OCI-LY1 (cell line): Measurements from ENCODE around the gene EMD.

ENCODE experiments used
- H2AFZ ChIP-seq: fragments of 200-600 bp; sonication (generic), shearing (Covaris generic); 2 replicates; pipeline ENCODE4 v1.6.0; 2014; ENCODE audit warnings: antibody characterized with exemption, mild to moderate bottlenecking, low read length
- H3F3A ChIP-seq: fragments of 200-600 bp; sonication (generic), shearing (Covaris generic); 2 replicates; pipeline ENCODE4 v1.6.0; 2014; ENCODE audit warnings: mild to moderate bottlenecking, antibody characterized with exemption, low read length, moderate library complexity; ENCODE audit not compliant: insufficient read depth
- H3K27ac ChIP-seq: fragments of 200-600 bp; sonication (generic); 2 replicates; pipeline ENCODE4 v1.5.1; 2014; ENCODE audit warnings: low read length, mixed run types, mild to moderate bottlenecking, low read depth; ENCODE audit not compliant: poor library complexity, severe bottlenecking
- H3K27me3 ChIP-seq: fragments of 200-600 bp; sonication (generic); 2 replicates; pipeline ENCODE4 v1.6.0; 2014; ENCODE audit warnings: antibody characterized with exemption, mild to moderate bottlenecking, low read length, moderate library complexity; ENCODE audit not compliant: insufficient read depth
- H3K36me3 ChIP-seq: fragments of 200-600 bp; sonication (generic); 2 replicates; pipeline ENCODE4 v1.6.1; 2014; ENCODE audit warnings: mild to moderate bottlenecking, antibody characterized with exemption, low read length, moderate library complexity, mixed read lengths; ENCODE audit not compliant: insufficient read depth
- H3K4me1 ChIP-seq: fragments of 200-600 bp; sonication (generic); 2 replicates; pipeline ENCODE4 v1.5.1; 2014; ENCODE audit warnings: mild to moderate bottlenecking, low read length, moderate library complexity; ENCODE audit not compliant: insufficient read depth, severe bottlenecking
- H3K4me2 ChIP-seq: fragments of 200-600 bp; sonication (generic), shearing (Covaris generic); 2 replicates; pipeline ENCODE4 v1.6.1; 2014; ENCODE audit warnings: low read length
- H3K4me3 ChIP-seq: fragments of 200-600 bp; sonication (generic); 2 replicates; pipeline ENCODE4 v1.5.1; 2014; ENCODE audit warnings: low read length, low read depth, mild to moderate bottlenecking, mixed read lengths; ENCODE audit not compliant: poor library complexity, severe bottlenecking
- H3K79me2 ChIP-seq: fragments of 200-600 bp; shearing (Covaris generic); 2 replicates; pipeline ENCODE4 v1.6.1; 2016; ENCODE audit warnings: mixed run types, low read length, mixed read lengths; ENCODE audit not compliant: insufficient read depth
- H3K9ac ChIP-seq: fragments of 200-600 bp; sonication (generic), shearing (Covaris generic); 2 replicates; pipeline ENCODE4 v1.6.1; 2014; ENCODE audit warnings: mild to moderate bottlenecking, low read length, mixed read lengths
- H3K9me2 ChIP-seq: fragments of 200-600 bp; sonication (generic), shearing (Covaris generic); 2 replicates; pipeline ENCODE4 v1.6.1; 2014; ENCODE audit warnings: low read depth, mild to moderate bottlenecking, low read length, mixed read lengths
- H3K9me3 ChIP-seq: fragments of 200-600 bp; shearing (Covaris generic); 2 replicates; pipeline ENCODE4 v1.6.1; 2014; ENCODE audit warnings: low read length, mixed read lengths
- H4K20me1 ChIP-seq: fragments of 200-600 bp; sonication (generic), shearing (Covaris generic); 2 replicates; pipeline ENCODE4 v1.6.0; 2016; ENCODE audit warnings: mild to moderate bottlenecking, low read length; ENCODE audit not compliant: insufficient read depth
- CTCF ChIP-seq: fragments of 200-600 bp; sonication (generic), shearing (Covaris generic); IDR thresholded peaks from 2 replicates; pipeline ENCODE4 v1.5.1; 2017; ENCODE audit warnings: mild to moderate bottlenecking, antibody characterized with exemption, low read length, moderate library complexity, mixed read lengths
- EZH2 ChIP-seq: fragments of 200-600 bp; sonication (generic), shearing (Covaris generic); IDR thresholded peaks from 2 replicates; pipeline ENCODE4 v1.8.0; 2017; ENCODE audit warnings: borderline replicate concordance, mixed run types, mild to moderate bottlenecking, antibody characterized with exemption, low read length, moderate library complexity, mixed read lengths

EMD gene

GRCh38 chrX:154355776-154356140 lies 23.3 kb upstream of the EMD start:
- no peaks in the 10 kb centered on the region for H3K27me3 ChIP-seq
- no peaks in the 10 kb centered on the region for H3F3A ChIP-seq
- peaks cover 44% of the 10 kb centered on the region for H3K36me3 ChIP-seq
- no peaks in the 10 kb centered on the region for H4K20me1 ChIP-seq
- H3K27ac ChIP-seq: no peak overlapping the region
- H2AFZ ChIP-seq: no peak overlapping the region
- no peaks in the 10 kb centered on the region for H3K79me2 ChIP-seq
- no peaks in the 10 kb centered on the region for H3K9me3 ChIP-seq
- H3K9me2 ChIP-seq: no peaks in the 10 kb centered on the region
- H3K4me2 ChIP-seq: no peak overlapping the region
- TF ChIP-seq CTCF: no peak
- TF ChIP-seq EZH2: no peak
- no peaks in the 10 kb centered on the region for H3K4me1 ChIP-seq
- no peak overlapping the region for H3K4me3 ChIP-seq
- no peak overlapping the region for H3K9ac ChIP-seq

DNA sequence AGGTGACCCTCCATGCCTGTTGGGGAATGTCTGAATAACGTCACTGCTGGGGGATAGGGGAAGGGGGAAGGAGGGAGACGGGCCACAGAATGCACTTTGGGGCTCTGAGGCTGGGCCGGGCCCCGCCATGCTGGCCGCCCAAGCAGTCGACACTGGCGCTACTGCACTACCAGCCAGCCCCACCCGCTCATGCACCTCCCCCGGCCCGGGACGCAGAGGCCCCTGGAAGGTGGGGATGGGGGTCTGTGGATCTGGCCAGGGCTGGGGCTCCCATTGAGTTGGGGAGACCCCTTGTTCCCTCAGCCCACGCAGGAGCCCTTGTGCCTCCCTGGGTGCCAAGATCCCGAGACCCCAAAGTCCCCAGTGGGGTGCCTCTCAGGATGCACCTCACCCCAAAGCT lies 22.5 kb upstream of the EMD start:
- Histone ChIP-seq H3K4me1 (no peaks in the 10 kb centered on the region), H2AFZ (no peak overlapping the region), H3K36me3 (peaks cover 45% of the 10 kb centered on the region), H3K9ac (no peak overlapping the region), H3F3A (no peaks in the 10 kb centered on the region), H3K27me3 (no peaks in the 10 kb centered on the region), H3K27ac (no peak overlapping the region), H3K79me2 (no peaks in the 10 kb centered on the region), H3K9me2 (no peaks in the 10 kb centered on the region), H3K4me2 (no peak overlapping the region), H3K9me3 (no peaks in the 10 kb centered on the region), H4K20me1 (no peaks in the 10 kb centered on the region), H3K4me3 (no peak overlapping the region)
- TF ChIP-seq EZH2 (no peak), CTCF (no peak)

GRCh38 chrX:154357205-154357604 lies 21.9 kb upstream of the EMD start:
- no peak overlapping the region for H3K4me3 ChIP-seq
- H3K36me3 ChIP-seq: peaks cover 45% of the 10 kb centered on the region
- no peaks in the 10 kb centered on the region for H4K20me1 ChIP-seq
- H3K4me1 ChIP-seq: no peaks in the 10 kb centered on the region
- H3K79me2 ChIP-seq: no peaks in the 10 kb centered on the region
- H3K27ac ChIP-seq: no peak overlapping the region
- no peaks in the 10 kb centered on the region for H3K9me2 ChIP-seq
- H3K4me2 ChIP-seq: no peak overlapping the region
- H3K9me3 ChIP-seq: no peaks in the 10 kb centered on the region
- H2AFZ ChIP-seq: no peak overlapping the region
- no peaks in the 10 kb centered on the region for H3K27me3 ChIP-seq
- TF ChIP-seq CTCF: no peak
- TF ChIP-seq EZH2: no peak
- H3K9ac ChIP-seq: no peak overlapping the region
- H3F3A ChIP-seq: no peaks in the 10 kb centered on the region
